Mesenteric fat pad (tissue), 1 donor: ENCODE data around the gene RELL2. TPM values are rescaled to one million over a fixed set of nuclear protein-coding genes. Genes with fewer than 3 reads are reported as not detected.

Source experiments
- DNase-seq: peaks from one replicate; pipeline ENCODE4 v3.0.0-alpha.2; 2020; ENCODE audit warnings: low spot score
- total RNA-seq: library from RNA; stranded (reverse); fragmentation: NEBNext Ultra II Directional; extraction: Animal tissue kit (Norgen Biotek cat#: 25700); gene quantifications from one replicate; pipeline ENCODE4 v1.2.1, GENCODE V29; 2021
- donor health status: DM: yes; HTN: yes; CAD: no.

Gene RELL2
- total RNA-seq, 1 donor from 2014 or later, result 1.5 TPM

DNA sequence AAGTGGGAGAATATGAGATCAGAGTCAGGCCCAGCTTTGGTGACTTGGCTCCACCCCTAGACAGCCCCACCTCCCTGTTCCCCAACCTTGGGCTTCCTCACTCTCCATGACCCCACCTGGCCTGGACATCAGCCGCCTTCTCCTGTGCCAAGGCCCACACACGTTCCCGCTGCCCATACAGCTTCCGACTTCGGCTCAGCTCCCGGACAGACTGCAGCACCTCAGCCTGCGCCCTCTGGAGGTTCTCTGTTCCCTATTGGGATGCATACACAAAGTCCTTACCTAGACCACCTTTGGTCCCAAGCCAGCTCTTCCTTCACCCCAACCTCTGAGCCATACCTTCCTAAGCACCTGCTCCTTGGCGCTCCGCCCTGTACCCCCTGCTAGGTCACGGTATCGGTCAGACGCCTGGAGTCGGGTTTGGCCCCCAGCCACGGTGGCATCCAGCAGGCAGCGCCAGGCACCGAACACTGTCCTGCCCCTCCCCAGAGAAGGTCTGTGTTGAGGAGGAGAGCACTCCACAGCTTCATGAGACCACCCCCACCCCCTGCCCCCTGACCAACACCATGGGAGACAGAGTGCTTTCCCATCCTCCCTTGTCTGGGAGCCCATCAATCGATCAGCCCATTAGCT, 12.4 kb downstream of the RELL2 start:
- DNase-seq, result peak; percentile 85

DNA sequence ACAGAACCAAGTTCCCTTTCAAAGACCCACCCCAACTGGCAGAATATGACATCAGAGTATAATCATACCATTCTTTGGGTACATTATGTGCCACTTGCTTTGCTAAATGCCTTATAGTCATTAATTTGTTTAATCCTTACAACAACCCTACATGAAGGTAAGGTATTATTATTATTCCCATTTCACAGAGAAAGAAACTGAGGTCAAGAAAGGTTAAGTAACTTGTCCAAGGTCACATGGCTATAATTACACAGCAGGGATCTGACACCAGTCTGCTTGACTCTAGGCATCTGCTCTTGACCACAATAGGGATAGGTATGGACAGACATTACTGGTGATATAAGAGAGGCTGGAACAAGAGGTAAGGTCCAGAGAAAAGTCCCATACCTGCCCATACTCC, 13.2 kb downstream of the RELL2 start:
- no peak for DNase-seq

DNA sequence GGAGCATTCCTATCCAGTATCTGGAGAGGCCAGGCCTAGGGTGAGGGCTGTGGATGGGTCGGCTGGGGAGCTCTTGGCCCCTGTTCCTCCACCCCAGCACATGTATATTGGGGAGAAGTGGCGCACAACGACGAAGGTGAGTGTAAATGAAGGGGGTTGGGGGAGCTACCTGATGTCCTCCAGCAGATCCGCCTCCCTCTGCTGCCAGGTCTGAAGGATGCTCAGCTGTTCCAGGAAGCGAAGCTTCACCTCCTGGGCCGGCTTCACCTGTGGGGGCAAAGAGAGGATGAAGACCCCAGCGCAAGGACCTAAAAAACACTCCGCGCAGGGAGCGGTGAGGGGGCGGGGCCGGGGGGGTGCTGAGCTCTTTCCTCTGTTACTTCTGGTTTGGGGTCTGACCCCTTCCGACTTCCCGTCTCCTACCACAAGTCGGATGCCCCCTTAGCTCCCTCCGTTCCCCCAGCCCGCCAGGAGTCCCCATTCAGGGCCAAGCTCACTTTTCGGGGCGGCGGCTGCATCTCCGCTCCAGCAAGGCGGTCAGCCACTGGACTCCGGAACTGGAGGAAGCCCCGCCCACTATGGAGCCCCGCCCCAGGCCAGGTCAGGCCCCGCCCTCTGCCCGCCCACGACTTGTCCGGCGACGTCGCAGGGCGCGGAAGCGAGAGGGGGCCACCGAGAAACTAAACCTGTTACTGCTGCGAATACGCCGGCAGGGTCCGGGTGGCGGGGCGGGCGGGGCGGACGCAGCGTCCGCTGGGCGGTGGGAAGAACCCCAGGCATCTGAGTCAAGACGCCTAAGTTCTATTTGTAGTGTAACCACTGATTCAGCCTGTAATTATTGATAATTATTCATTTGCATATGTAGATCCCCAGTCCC, 14.3 kb downstream of the RELL2 start, which contains the start of gene FCHSD1:
Gene FCHSD1, minus strand, starts transcription at position 568 of the 877 bp plus-strand sequence. Its CDS starts 50 bp downstream, at position 518.
- DNase-seq, result peak; percentile 97

GRCh38 chr5:141651728-141652105, 14.9 kb downstream of the RELL2 start:
- DNase-seq, result no peak

- DNase-seq, result no peak
Observed at GRCh38 chr5:141654298-141654697, 17.5 kb downstream of the RELL2 start.

DNA sequence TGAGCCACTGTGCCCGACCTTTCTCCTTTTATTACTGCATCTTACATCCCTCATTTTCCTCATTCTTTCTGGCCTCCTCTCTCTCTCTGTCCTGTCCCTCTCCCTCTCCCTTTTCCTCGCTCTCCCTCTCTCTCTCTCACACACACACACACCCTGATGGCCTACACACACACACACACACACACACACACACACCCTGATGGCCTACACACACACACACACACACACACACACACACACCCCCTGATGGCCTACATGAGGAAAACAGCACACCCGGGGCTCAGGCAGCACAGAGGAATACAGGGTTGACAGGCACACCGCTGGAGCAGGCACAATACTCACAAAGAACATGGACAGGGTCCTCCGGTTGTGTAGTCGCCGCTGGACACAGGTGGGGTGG, 18.2 kb downstream of the RELL2 start:
- no peak for DNase-seq

GRCh38 chr5:141656396-141656795, 19.6 kb downstream of the RELL2 start:
- no peak for DNase-seq

- no peak for DNase-seq
Observed at GRCh38 chr5:141657404-141657803, 20.6 kb downstream of the RELL2 start.

DNA sequence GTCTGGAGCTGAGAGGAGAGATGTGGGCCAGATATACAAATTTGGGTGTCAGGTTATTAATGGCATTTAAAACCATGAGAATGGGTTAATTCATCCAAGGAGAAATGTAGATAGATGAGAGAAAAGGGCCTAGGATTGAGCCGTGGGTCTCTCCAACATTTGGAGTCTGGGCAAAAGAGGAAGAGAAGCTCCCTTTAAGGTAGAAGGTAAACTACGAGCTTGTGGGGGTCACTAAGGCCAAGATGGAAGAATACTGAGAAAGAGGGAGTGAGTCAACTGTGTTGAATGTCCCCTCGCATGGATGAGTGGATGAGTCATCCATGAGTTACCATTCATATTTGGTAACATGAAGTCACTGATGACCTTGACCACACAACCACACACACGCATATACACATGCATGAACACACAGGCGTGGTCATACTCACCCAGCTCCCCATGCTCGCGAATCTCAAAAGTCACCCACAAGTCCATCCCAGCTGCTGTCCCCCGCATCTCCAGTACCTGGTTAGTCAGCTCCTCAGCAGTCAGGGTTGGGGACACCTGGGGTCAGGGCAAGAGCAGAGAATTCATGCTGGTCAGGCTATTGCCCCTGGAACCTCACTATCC, 21.2 kb downstream of the RELL2 start:
- no peak for DNase-seq

GRCh38 chr5:141662028-141662427, 25.2 kb downstream of the RELL2 start:
- no peak for DNase-seq

- DNase-seq, result no peak
Observed at GRCh38 chr5:141663506-141663905, 26.7 kb downstream of the RELL2 start.

DNA sequence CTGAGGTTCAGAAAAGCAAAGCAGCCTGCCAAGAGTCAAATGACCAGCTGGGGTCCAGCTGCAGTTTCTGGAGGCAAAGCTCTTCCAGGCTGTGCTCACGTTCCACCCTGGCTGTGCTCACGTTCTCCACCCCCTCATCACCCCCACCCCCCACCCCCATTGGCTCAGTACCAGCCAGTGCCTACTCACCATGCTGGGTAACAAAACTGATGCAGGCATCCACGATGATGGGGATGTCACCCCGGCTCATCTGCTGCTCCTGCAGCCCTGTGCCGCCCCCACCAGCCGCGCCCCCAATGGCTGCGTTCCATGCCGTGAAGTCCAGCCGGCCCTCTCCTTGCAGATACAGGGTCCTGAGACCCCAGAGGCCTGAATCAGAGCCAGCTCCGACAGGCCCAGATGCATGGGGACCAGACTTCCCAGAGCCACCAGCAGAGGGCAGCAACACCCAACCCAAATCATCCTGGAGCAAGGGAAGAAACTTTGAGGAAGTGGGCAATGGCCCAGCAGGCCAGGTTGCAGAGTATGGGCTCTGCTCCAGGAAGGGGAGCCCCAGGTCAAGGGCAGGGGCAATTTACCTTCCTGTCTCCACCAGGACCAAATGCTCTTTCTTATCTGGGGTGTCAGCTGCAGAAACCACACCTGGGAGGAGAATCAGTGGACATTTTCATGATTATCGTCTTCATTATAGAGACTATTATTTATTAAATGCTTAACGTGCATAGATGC, 28.1 kb downstream of the RELL2 start:
- no peak for DNase-seq

- no peak for DNase-seq
Observed at GRCh38 chr5:141665995-141666940, 29.5 kb downstream of the RELL2 start.

GRCh38 chr5:141668601-141669265, 31.9 kb downstream of the RELL2 start:
- no peak for DNase-seq

- DNase-seq, result no peak
Observed at GRCh38 chr5:141669520-141669919, 32.7 kb downstream of the RELL2 start.

DNA sequence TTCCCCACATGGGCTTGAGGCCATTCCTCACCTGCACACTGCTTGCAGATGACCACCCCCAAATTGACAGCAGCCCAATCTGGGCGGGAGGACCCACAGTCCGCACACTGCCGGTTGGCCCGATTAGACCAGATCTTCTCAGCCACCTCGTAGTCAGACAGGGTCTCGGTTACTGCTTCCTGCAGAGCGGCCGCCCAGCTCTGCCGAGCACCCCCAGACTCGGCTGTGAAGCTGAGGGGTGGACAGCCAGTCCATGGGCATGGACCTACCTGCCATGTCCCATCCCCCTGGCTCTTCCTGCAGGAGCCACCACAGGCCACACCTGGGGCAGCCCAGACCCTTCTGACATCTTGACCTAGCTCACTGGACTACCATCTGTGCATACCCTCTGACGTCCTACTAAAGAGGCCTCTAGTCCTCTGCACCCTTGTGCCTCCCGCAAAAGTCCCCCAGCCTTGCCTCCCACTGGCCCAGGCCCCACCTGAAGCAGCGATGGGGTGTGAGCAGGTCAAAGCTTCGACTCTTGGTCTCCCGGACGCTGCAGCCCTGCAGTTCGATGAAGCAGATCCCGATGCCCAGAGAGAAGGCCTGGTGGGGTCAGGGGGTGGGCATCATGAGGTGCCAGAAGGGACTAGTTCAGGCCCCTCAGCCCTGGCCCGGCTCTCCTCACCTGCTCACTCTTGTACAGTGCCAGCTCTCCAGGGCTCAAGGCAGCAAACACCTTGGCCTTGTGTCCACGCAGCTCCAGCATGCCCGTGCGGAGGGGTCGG, 35.5 kb downstream of the RELL2 start:
- no peak for DNase-seq

DNA sequence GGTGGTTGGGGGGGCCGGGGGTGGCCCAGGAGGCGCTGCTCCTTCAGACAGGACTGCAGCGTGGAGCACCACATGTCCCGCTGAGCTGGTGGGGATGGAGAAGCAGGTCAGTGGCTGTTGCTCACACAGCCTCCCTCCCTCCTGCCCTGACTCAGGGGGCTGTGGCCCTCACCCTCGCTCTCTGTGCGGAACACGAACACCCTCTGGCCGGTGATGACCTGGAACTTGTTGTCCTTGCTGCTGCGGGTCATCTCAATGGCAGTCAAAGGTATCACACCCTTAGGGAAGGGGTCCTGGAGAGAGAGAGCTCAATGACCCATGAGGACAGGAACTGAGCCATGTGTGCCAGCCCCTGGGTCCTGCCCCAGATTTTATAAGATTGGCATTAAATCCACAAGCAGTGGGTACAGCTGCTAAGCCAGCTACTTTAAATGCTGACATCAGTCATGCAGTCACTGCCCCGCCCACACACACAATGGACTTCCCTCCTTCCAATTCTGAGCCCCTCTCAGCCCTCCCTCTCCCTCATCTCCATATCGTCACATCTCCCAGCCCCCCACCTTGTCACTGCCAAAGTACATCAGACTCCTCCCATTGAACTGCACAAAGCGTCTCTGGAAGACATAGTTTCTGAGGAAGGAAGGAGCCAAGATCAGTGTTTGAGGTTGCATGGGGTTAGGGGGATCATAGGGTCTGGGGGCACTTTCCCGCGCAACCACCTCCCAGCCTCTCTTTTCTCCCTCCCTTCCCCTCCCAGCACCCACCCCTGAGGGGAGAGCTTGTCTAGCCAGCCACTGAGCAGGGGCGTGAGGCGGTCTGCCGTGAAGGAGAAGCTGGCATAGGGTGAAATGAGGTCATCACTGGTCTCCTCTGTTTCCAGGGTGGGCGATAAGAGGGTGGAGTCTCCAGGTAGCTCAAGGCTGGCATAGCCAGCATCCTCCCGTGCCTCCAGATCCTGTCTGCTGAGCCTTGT, 36.3 kb downstream of the RELL2 start:
- no peak for DNase-seq

- no peak for DNase-seq
Observed at GRCh38 chr5:141674747-141675146, 38.0 kb downstream of the RELL2 start.
